ENCODE data around the gene MMP10. TPM values are rescaled to one million over a fixed set of nuclear protein-coding genes. Genes with fewer than 3 reads are reported as not detected.
A peak's percentile ranks its signal among the peaks of the same experiment; 100 is the strongest.
"Not testable (repeated sequence)": the region's sequence is repeated elsewhere in the genome, so short reads cannot be mapped to it uniquely, and the experiment has no call there.

MMP10 gene
- total RNA-seq, 1 donor, result 3.6 TPM

DNA sequence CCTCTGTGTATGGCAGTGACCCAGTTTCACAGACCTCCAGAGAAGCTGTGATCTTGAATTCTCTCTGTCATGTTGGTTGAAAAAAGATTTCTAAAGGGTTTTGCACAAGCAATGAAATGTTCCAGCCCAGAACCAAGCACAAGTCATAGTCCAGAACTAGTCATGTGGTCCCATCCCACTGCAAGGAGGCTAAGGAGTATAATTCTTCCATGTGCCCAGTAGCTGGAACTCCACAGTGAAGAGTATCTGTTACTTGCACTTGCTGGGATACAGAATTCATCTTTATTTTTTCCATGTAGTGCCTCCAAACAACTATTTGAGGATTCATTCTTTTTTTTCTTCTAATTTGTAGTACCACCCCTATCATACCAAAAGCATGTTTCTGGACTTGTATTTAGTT, 45.8 kb downstream of the MMP10 start:
- no peak overlapping the region for H3K4me3 ChIP-seq (ENCODE audit: low read depth, low read length)
- TF ChIP-seq, protein P1, sequence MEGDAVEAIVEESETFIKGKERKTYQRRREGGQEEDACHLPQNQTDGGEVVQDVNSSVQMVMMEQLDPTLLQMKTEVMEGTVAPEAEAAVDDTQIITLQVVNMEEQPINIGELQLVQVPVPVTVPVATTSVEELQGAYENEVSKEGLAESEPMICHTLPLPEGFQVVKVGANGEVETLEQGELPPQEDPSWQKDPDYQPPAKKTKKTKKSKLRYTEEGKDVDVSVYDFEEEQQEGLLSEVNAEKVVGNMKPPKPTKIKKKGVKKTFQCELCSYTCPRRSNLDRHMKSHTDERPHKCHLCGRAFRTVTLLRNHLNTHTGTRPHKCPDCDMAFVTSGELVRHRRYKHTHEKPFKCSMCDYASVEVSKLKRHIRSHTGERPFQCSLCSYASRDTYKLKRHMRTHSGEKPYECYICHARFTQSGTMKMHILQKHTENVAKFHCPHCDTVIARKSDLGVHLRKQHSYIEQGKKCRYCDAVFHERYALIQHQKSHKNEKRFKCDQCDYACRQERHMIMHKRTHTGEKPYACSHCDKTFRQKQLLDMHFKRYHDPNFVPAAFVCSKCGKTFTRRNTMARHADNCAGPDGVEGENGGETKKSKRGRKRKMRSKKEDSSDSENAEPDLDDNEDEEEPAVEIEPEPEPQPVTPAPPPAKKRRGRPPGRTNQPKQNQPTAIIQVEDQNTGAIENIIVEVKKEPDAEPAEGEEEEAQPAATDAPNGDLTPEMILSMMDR (IDR thresholded peaks at IDR 0.05; ENCODE audit: insufficient read depth, low read length), result no peak
- no peak for DNase-seq (ENCODE audit: low read depth)

DNA sequence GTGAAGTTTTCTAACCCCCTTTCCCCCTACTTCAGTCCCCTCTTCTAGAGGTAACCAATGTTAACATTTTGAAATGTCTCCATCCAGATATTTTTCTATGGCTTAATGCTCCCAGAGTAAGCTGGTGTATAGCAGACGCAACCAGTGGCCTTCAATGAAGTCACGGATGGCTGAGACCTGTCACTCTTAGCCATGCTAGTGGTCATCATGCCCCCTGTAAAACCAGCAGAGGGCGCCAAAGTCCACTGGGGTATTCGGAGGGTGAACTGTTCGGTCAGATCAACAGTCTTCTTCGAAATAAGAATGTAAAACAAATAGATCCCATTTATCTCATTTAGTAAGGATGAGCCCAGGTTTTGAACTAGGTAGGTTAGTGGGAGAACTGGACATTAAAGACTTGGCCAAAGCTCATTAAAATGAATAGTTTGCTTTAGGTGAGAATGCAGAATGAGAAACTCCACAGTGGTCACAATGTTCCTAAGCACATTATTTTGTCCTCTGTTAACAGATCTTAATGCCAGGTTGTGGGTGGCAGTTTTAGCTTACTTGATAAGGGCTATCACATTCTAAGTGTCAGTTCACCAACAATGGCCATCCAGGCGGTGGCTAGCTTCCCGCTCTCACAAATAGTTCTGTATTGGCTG, 47.1 kb downstream of the MMP10 start:
- peak; percentile 62 for DNase-seq (ENCODE audit: low read depth)
- TF ChIP-seq, protein P1 (IDR thresholded peaks at IDR 0.05; ENCODE audit: insufficient read depth, low read length), result peak; percentile 90
- H3K4me3 ChIP-seq (ENCODE audit: low read depth, low read length), result no peak overlapping the region

DNA sequence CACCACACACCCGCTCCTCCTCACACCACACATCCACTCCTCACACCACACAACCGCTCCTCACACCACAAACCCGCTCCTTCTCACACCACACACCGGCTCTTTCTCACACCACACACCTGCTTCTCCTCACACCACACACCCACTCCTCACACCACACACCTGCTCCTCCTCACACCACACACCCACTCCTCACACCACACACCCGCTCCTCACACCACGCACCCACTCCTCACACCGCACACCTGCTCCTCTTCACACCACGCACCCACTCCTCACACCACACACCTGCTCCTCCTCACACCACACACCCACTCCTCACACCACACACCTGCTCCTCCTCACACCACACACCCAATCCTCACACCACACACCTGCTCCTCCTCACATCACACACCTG, 49.5 kb downstream of the MMP10 start:
- not testable (repeated sequence) for DNase-seq (ENCODE audit: low read depth)

DNA sequence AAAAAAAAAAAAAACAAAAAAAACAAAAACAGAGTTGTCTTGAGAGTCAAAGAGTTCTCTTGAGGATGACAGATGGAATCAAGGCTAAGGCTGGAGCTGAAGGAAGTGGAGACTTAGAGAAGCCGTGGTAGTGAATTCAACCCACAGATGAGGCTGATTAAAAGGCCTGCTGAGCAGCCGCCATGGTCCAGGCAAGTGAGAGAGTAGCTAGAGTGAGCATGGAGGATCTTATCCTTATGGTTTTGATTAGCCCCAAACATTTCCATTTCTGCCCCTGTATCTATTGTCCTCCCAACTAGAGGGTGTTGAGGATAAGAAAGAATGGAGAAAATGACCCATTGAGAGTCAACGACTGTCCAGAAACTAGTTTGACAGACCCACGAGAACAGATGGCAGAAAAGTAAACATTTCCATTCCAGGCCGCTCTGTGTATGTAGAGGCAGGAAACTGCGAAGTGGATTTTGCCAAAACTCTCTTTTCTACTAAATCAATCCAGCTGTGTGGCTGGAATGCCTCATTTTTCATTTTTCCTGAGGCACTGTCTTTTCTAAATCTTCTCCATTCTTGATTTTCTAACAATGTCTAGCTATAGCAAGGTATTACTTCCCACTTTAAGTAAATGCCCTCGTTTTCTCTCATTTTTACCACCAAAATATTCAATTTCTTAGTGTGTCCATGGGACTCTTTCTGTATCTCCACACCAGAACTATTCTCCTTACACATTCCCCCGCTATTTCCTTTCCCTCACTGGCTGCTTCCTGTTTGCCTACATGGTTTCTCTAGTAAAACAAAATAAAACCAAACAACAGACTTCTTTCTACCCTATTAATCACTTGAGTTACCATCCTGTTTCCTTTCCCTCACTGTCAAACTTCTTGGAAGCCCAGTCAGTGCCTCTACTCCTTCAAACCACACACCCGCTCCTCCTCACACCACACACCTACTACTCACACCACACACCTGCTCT, 50.3 kb downstream of the MMP10 start:
- DNase-seq (ENCODE audit: low read depth), result peak; percentile 56
- TF ChIP-seq, protein P1 (IDR thresholded peaks at IDR 0.05; ENCODE audit: insufficient read depth, low read length), result no peak
- H3K4me3 ChIP-seq (ENCODE audit: low read depth, low read length), result no peak overlapping the region

More for the DNA sequence above, 49.5 kb downstream of the MMP10 start:
- H3K4me3 ChIP-seq (ENCODE audit: low read depth, low read length), result not testable (repeated sequence)

DNA sequence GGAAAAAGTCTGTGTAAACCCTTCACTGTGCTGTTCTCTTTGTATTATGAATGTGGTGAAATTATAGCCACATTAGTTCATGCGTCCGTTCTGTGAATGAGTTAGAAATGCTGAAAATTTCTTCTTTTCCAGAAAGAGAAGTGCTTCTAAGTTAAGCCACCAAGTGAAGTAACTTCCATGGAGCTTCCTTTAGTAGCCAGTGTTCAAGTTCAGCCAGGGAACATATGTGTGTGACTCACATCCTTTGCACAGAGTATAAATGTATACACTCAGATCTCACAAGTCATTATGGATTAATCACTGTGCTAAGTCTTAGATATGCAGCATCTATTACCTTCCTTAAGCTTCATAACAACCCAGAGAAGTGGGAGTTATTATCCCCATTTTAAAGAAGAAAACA, 52.5 kb downstream of the MMP10 start:
- DNase-seq (ENCODE audit: low read depth), result peak; percentile 49
- no peak overlapping the region for H3K4me3 ChIP-seq (ENCODE audit: low read depth, low read length)
- TF ChIP-seq, protein P1 (IDR thresholded peaks at IDR 0.05; ENCODE audit: insufficient read depth, low read length), result no peak

DNA sequence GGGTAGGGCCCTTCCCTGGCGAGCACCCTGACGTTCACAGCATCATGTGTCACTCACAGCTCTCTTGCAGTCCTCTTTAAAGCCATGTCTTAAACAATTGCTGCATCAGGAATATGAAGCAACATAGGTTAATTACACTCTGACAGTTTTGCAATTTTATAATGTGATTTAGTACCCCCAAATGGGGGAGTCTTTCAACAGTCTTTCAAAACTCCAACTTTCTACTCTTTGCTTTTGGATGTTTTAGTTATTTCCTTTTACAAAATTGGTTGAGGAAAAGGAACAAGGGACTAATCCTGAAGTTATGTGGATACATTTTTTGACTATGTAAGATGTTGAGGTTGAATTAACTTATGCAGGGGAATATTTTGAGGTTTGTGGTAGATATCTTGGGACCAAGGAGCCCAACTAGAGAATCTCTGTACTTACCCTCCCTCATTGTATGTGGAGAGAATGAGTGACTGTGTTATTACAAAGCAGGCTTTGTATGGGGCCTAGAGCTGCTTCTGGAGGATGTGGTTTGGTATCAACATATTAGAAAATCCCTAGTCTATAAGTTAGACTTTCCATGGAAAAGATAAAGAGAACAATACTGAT, 55.4 kb downstream of the MMP10 start, which contains the start of gene MMP8:
Gene MMP8 (minus strand): TSS at position 51 of the 597 bp plus-strand sequence. CDS start 99 bp downstream, outside the sequence.
- H3K4me3 ChIP-seq (ENCODE audit: low read depth, low read length), result no peak within 1 kb of the TSS
- TF ChIP-seq, protein P1 (IDR thresholded peaks at IDR 0.05; ENCODE audit: insufficient read depth, low read length), result no peak
- peak; percentile 27 for DNase-seq (ENCODE audit: low read depth)

DNA sequence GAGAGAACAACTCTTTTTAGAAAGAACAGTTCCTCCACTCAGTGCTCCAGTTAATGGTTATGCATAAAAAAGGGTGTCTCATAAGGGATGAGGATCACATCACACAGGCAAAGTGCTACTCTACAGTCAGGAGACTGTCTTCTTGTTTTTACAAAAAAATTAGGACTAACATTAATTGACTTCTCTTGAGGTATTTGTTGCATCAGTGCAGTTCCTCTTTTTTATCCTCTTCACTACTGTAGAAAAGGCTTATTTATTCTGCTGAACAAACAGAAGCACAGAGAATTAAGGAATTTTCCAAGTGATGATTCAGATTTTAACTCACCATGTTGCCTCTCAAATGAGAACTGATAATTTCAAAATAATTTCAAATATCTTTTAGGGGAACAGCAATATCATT, 57.6 kb downstream of the MMP10 start:
- TF ChIP-seq, protein P1 (IDR thresholded peaks at IDR 0.05; ENCODE audit: insufficient read depth, low read length), result no peak
- H3K4me3 ChIP-seq (ENCODE audit: low read depth, low read length), result no peak overlapping the region
- DNase-seq (ENCODE audit: low read depth), result no peak
